ENCODE measurements around the gene SULT4A1.

The SULT4A1 gene

DNA sequence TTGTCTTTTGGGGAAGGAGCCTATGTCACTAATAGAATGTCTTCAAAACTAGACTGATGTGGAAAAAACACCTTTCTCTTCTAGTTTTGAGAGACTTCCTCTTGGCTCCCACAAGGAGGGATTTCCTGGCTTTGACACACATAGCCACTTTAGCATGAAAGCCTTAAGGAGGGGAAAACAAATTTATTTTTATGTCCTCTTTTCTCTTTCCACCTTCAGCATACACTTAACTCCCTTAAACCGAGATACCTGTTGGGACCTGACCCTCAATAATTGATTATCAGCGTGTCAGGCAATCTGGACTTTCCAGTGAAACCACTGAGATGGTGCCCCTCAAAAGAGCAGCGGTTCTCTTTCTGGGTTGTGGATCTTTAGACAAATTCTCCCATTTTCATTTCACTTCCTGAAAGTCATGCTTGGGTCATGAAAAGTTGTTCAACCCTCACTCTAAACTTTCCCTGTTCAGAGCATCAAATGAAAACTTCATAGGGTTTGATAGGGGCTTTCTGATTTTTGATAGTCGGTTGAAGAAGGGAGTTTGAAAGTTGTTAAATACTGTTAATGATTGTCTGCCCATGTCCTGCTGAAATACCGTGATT lies 59.3 kb downstream of the SULT4A1 start:
- DNase-seq (ENCODE audit: low read depth): no peak

DNA sequence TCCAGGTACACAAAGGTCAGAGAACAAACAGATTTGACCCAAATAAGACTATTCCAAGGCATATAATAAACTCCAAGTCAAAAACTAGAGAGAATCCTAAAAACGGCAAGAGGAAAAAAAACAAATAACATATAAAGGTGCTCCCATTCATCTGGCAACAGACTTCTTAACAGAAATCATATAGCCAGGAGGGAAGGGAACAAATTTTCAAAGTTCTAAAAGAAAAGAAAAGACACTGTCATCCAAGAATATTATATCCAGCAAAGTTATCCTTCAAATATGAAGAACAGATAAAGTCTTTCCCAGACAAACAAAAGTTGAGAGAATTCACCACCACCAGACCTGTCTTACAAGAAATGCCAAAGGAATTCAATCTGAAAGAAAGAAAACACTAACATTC lies 61.3 kb downstream of the SULT4A1 start:
- no peak for DNase-seq (ENCODE audit: low read depth)

DNA sequence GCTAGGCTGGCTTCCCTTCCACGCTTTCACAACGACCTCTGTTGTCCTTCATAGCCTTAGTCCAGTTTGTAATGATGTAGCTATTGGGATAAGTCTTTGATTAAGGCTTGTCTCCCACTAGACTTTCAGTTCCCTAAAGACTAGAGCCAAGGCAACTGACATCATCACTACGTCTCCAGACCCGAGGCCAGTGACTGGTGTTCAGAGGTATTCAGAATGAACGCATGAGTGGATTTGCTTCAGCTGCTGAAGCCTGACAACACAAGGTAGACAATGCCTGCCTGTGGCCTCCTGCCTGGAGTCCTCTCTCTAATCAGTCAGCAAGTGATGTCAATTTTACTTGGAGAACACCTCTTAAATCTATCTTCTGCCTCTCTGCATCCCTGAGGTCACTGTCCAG lies 63.8 kb downstream of the SULT4A1 start:
- DNase-seq (ENCODE audit: low read depth): no peak

DNA sequence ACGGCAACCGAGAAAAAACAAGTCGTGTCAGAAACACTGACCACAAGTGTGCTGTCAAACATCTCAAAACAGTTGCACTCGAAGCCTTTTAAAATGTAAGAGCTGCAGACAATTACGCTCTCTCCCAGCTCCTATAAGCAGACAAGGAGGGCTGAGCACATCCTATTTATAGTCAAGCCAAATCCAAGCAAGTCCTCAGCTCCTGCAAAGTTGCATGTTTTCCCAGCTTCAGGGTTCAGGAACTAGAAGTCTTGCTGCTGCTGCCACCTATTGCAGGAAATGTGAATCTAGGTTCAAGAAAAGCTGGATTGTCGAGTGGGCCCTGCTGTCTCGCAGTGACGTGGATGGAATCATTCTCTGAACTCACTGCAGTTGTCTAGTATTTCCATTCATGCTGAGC lies 65.7 kb downstream of the SULT4A1 start:
- DNase-seq (ENCODE audit: low read depth): no peak

DNA sequence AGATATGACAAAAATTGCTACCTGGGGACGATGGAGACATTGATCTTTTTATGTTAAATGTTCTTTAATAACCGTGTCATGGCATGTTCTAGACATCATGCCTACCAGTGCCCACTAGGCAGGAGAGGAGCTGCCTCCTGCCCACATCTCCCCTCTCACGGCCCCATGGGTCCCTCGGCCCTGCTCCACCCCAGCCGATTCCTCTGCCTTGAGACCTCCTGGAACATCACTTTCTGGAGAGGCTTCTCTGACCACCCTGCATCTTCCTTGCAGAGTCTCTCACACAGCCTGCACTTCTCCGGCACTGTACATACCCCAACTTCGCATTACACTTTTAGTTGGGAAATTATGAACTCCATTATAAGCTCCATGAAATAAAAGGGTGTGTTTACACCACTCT lies 67.0 kb downstream of the SULT4A1 start:
- no peak for DNase-seq (ENCODE audit: low read depth)

DNA sequence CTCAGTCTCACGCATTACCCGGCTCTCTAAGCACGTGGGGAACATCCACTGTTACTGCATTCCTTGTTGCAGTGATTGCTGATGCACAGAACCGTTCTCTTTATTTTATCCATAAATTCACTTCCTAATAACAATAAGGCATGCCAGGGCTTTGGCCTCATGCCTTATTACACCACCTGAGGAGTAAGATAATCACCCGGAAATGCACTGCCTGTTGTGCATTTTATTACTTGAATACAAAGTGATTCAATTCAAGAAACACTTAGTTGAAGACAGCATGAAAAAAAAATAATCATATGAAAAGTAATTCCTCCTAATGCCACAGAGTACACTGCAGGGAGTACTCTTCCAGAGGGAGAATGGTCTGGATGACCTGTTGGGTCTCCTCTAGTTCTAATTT lies 69.4 kb downstream of the SULT4A1 start:
- no peak for DNase-seq (ENCODE audit: low read depth)

DNA sequence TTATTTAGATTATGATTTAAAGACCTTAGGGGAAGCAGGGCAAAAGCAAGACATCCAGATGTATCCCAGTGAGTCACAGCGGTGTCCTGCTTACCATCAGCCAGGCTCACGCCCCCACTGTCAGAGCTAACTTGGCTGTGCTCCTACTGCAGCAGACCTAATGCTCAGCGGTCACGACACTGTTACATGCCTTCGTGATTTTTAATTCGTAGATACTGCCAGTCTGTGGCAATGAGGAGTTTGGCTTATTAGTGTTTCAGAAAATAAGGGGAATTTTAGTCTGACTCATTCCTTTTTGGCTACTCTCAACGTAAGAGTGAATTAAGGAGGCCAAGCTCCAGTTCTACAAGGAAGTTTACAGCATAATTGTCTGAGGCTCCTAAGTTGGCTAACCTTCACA lies 72.9 kb downstream of the SULT4A1 start:
- no peak for DNase-seq (ENCODE audit: low read depth)

DNA sequence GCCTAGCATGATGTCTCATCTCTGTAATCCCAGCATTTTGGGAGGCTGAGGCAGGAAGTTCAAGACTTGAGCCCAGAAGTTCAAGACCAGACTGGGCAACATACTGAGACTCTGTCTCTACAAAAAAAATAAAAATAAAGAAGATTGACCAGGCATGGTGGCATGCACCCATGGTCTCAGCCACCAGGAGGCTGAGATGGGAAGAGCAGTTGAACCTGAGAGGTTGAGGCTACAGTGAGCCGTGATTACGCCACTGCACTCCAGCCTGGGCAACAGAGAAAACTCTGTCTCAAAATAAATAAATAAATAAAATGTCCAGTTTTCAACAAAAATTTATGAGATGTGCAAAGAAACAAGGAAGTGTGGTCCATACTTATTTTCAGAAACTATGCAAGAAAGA lies 78.5 kb downstream of the SULT4A1 start:
- no peak for DNase-seq (ENCODE audit: low read depth)

DNA sequence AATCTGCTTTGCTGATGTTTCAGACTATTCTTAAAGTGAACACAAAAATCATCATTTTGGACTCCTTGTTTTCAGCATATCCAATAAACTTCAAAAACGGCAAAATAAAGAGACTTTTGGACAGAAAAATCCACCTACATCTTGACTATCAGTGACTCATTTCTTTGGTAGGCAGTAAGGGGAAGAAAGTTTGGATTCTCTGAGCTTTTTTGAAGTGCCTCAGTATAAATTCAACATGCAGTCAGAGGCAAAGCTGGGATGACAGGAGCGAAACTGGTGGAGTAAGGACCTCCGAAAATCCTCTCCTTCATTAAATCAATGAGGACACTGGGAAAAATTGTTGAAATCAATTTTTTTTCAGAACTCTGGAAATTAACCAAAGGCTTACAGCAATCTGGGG lies 79.9 kb downstream of the SULT4A1 start:
- no peak for DNase-seq (ENCODE audit: low read depth)

DNA sequence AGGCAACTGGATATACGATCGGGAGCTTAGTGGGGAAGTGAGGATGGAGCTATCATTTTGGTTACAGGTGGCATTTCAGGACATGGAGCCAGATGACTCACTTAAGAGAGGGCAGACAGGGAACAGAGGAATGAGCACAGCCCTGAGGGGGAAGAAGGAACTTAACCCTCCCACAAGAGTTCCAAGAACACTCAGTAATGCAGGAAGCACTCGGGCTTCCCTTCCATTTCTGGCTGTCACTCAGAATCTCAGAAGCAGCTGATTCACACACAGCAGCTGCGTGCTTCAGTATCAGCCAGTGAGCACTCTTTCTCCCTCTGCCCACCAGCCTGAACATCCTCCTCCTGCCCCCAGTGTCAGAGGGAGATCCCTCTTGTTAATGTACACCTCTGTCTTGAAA lies 85.0 kb downstream of the SULT4A1 start:
- DNase-seq (ENCODE audit: low read depth): no peak

DNA sequence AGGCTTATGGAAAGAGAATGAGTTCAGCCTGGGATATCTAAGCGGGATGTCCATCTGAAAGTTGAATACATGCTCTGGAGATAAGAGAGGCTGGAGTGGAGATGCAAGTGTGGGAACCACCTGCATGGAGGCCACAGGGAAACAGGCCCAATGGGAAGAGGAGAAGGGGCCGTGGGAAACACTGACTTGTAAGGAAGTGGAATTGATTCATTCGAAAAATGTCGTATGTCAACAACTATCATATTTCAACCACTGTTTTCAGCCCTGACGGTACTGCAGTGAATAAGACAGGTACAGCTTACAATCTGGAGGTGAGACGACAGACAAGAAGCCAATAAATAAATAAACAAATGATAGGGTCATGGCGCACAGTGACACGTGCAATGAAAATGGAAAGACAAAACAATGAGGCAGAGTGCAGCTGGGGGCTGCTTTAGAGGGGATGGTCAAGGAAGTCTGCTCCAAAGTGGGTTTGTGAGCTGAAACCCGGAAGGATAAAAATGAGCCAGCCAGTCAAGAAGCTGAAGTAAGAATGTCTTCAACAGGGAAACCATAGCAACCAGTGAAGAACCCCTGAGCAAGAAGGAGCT lies 86.1 kb downstream of the SULT4A1 start:
- DNase-seq (ENCODE audit: low read depth): no peak
